G401 (cell line): ENCODE results near the gene FILIP1. TPM values are rescaled to one million over a fixed set of nuclear protein-coding genes. Genes with fewer than 3 reads are reported as not detected.
"Not testable (repeated sequence)": the region's sequence is repeated elsewhere in the genome, so short reads cannot be mapped to it uniquely, and the experiment has no call there.

Experiments used
- DNase-seq: peaks from one replicate; pipeline ENCODE4 v3.0.0-alpha.2; 2015; ENCODE audit warnings: low spot score
- in situ Hi-C: cut with HindIII; loops from 2 replicates; pipeline ENCODE4 v1.10.0; 2016; ENCODE audit warnings: low sequenced_read_pairs, mixed read lengths
- total RNA-seq: library from RNA; depleted of rRNA; stranded (reverse); fragments of >200 nt; shearing (Covaris generic); gene quantifications from 2 replicates; pipeline ENCODE4 v1.2.3, GENCODE V29; 2014

FILIP1 gene
- total RNA-seq, 1 experiment from 2014 or later = not detected

GRCh38 chr6:75463061-75463460, 30.5 kb downstream of the FILIP1 start:
- DNase-seq = no peak
- in situ Hi-C loops = no loop called here

- no peak for DNase-seq
- in situ Hi-C loops = no loop called here
These were observed 32.9 kb downstream of the FILIP1 start for GRCh38 chr6:75460681-75461080.

DNA sequence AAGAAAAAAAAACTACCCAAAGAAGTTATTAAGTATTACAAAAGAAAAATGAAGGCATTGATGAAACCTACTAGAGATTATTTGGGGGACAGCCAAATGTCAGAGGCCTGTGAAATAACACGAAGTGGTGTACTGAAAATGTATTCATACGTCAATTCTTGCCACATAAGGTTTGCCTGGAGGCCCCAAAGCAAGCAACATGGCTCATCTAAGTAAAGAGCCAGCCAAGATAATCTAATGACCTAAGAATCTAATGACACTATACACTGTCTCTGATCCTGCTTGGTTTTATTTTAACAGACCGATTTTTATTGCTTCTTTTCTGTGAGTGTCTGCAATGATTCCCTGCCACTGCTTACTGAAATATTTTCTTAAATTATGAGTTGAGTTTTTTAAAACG, 34.7 kb downstream of the FILIP1 start:
- DNase-seq = no peak
- in situ Hi-C loops = no loop called here

- DNase-seq = no peak
- in situ Hi-C loops = no loop called here
These were observed 42.7 kb downstream of the FILIP1 start for GRCh38 chr6:75450903-75451302.

GRCh38 chr6:75449630-75450206, 43.9 kb downstream of the FILIP1 start:
- no peak for DNase-seq
- in situ Hi-C loops = no loop called here

DNA sequence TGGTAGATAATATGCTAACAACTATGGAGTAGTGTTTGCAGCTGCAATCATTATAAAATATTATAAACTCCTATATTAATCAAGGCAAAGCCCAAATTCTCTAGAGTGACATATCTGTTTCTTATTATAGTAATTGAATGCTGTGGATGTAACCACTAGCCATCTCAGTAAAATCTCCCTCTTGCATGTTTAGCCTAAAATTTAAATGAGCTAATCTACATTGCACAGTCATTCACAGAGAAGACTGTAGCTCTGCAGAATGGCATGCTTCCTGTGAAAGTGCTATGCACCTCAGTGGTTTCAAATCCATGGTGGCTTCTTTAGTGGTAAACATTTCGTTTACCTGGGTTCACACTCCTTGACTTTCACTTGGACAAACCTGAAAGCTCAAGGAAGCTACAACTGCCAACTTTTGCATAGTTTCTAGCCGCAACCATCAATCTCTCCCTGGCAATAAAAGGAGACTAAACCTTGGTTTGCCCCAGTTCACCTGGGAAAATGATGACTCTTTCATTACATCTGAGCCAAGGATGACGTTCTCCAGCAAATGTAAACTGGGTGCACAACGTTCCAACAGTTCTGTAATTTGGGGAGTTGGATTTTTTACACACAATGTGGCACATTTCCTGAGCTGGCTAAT, 47.2 kb downstream of the FILIP1 start:
- DNase-seq = no peak
- in situ Hi-C loops = no loop called here

DNA sequence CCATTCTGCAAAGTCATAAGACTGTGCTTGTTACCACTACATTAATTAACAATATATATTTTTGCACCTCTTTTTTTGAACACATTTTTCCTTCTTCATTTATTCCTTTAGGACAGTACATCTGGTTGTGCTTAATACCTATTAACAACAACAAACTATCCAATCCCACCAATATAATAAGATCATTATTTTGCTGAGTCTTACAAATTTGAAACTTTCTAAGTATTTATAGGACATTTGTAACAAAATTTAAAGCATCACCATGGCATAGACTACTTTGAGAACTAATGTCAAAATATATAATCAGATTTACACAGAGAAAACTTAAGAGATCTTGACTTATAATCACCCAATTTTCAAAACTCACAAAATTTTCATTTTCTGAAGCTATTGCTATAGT, 47.9 kb downstream of the FILIP1 start:
- in situ Hi-C loops = no loop called here
- DNase-seq = no peak

- in situ Hi-C loops = no loop called here
- no peak for DNase-seq
These were observed 48.7 kb downstream of the FILIP1 start for GRCh38 chr6:75444899-75445298.

DNA sequence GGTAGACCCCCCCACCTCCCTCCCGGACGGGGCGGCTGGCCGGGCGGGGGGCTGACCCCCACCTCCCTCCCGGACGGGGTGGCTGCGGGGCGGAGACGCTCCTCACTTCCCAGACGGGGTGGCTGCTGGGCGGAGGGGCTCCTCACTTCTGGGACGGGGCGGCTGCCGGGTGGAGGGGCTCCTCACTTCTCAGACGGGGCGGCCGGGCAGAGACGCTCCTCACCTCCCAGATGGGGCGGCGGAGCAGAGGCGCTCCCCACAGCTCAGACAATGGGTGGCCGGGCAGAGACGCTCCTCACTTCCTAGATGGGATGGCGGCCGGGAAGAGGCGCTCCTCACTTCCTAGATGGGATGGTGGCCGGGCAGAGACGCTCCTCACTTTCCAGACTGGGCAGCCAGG, 51.7 kb downstream of the FILIP1 start:
- DNase-seq, in situ Hi-C loops: not testable (repeated sequence)

DNA sequence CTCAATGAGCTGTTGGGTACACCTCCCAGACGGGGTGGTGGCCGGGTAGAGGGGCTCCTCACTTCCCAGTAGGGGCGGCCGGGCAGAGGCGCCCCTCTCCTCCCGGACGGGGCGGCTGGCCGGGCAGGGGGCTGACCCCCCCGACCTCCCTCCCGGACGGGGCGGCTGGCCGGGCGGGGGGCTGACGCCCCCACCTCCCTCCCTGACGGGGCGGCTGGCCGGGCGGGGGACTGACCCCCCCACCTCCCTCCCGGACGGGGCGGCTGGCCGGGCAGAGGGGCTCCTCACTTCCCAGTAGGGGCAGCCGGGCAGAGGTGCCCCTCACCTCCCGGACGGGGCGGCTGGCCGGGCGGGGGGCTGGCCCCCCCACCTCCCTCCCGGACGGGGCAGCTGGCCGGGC, 52.1 kb downstream of the FILIP1 start:
- in situ Hi-C loops, DNase-seq: not testable (repeated sequence)

DNA sequence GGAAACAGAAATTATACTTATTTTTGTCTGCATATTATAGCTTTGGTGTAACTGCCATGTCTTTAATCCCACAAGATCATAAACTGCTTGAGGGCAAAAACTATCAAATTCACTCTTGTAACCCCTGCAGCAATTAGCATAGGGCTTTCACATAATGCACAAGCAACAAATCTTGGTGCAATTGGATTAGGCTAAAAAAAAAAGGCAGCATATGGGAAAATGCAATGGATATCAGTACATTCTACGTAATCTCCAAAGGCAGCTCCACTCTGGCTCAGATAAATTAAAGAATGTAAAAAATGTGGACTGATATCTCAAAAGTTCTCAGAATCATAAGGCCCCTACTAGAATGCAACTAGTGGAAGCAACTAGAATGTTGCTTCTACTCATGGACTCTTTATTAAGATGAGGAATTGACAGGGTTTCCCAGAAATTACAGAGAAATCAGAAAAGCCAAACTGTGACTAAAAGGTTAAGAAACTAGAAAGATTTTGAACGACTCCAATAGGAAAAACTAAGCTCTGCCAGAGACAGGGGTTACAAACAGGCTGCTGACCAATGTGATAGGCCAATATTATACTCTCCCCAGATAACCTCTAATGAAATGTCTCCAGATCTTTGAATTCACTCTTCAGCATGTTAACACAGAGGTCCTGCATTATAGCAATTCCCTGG, 55.0 kb downstream of the FILIP1 start:
- in situ Hi-C loops = no loop called here
- DNase-seq = no peak

DNA sequence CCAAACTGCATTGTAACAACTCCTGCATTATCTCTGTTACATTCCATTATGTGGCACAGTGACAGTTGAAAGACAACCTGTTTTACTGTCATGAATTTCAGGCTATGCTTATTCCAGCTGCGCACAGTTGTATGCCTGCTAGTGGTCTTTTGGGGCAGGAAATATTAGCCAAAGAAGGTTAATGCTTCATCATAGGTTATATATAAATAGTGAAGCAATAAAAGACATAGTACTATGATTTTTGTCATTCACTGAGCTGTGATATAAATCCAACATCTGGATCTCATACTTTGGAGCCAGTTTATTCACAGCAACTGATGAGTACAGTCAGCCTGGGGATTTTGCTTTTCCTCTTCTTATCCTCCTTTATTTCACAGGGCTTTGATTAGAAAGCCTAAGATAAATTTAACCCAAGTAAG, 55.6 kb downstream of the FILIP1 start:
- in situ Hi-C loops = no loop called here
- DNase-seq = no peak

DNA sequence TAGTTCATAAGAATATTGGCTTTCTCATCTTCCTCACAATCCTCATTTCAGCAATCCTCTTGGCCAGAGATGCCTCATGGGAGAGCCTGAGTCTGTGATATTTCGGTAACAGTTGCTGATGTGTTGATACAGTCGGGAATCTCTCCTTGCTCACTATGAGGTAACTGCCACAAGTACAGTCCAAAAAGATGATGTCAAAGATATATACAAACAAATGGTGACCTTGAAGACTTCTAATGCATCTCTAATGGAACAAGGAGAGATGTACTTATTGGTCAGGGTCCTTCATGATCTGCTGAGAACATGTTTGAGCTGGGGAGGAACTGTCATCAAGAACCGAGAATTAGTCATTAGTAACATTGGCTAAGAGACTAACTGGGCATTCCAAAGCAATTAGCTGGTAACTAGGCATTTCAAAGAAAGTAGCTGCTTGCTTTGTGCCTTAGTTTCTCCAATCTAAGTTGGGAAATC, 56.1 kb downstream of the FILIP1 start:
- peak; percentile 17 for DNase-seq
- in situ Hi-C loops = no loop called here

- peak; percentile 79 for DNase-seq
- in situ Hi-C loops = no loop called here
These were observed 56.7 kb downstream of the FILIP1 start for GRCh38 chr6:75436869-75437268.

DNA sequence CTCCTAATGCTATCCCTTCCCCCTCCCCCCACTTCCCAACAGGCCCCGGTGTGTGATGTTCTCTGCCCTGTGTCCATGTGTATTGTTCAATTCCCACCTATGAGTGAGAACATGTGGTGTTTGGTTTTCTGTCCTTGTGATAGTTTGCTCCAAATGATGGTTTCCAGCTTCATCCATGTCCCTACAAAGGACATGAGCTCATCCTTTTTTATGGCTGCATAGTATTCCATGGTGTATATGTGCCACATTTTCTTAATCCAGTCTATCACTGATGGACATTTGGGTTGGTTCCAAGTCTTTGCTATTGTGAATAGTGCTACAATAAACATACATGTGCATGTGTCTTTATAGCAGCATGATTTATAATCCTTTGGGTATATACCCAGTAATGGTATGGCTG, 60.8 kb downstream of the FILIP1 start:
- DNase-seq, in situ Hi-C loops: not testable (repeated sequence)

- DNase-seq = no peak
- in situ Hi-C loops = no loop called here
These were observed 62.2 kb downstream of the FILIP1 start for GRCh38 chr6:75431379-75431778.

DNA sequence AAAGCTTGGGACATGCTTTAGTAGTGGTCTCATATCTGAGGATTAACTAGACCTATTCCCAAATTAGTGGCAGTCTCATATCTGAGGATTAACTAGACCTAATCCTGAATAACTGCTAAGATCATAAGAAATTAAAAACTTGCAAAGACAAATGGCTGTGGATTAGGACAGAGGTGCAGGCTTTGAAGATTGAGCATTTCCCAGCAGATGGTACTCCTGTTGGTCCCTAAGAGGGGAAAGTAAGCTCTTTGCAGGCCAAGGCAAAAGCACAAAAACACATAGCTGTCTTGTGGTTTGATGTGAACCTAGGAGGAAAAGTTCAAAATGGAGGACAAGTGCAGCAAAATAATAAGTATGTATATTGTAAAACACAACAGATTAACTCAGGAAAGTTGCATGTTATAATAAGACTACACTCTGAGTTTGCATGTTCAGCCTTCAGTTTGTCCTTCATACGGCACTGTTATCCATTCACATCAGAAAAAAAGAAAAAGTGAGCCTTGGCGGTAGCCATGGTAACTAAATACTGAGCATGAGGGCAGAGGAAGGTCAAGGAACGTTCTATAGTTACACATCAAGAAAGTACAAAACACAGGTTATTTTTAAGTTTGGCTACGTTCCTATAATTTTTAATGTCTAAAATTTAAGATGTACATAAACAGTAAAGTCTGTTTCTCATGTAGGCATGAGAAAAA, 62.8 kb downstream of the FILIP1 start:
- no peak for DNase-seq
- in situ Hi-C loops = no loop called here

DNA sequence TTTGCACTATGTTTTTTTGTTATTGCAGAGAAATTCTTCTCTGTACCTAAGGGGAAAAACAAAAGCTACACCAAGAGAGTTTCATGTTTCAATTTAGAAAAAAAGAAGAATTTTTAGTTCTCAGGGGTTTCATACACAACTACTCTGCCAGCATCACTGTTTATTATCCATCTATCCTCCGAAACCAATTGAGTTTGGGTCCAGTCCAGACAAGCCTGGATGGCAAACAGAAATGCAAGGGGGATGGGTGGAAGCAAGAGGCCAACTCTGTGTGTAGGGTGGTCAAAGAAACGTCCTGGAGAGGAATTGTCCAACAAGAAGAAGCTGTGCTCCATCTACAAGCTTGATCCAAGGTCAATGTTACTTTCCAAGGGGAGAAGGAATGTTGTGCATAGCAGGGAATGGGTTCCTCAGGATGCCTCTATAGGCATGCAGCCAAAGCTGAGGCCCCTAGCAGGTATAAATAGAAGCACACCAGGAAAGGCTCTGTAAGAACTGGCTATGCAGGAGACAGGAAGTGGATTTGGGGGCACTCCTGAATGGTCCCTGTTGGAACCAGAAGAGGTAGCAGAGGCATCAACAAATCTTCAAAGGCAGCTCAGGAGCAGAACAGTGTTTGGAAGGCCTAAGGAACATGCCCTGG, 64.4 kb downstream of the FILIP1 start:
- in situ Hi-C loops = no loop called here

DNA sequence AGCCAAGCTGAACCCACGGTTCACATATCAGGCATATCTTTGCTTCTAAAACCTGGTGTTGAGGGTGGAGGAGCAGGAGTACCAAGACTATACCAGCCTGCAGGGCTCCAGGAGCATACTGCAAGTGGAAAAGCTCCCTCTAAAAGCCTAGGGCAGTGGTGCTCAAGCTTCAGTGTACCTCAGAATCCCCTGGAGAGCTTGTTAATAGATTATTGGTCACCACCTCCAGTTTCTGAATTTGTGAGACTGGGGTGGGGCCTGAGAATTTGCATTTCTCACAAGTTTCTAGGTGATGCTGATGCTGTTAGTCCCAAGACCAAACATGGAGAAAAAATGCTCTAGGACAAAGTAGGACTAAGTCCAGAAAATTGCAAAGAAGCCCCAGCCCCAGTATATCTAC, 65.4 kb downstream of the FILIP1 start:
- DNase-seq = no peak
- in situ Hi-C loops = no loop called here

More for the DNA sequence above, 64.4 kb downstream of the FILIP1 start:
- no peak for DNase-seq

DNA sequence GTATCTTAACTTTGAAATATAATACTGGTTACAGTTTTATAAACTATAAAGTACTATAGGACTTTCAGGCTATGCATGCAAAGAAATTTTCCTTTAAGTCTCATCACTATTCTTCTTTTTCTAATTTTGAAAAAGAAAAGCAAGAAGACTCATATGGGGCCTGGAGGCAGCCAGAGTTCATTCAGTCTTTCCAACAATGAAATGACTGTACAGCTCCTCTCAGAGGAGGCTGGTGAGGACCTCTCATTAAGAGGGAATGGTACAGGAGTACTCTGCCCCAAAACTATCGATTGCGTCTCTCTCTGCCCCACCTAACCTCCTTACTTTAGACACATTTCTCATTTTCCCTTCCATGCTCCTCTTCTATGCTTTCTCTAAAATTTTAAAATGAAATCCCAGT, 66.3 kb downstream of the FILIP1 start:
- no peak for DNase-seq
- in situ Hi-C loops = no loop called here
